ENCODE data around the gene FADS3. TPM values are rescaled to one million over a fixed set of nuclear protein-coding genes. Genes with fewer than 3 reads are reported as not detected.

The FADS3 gene
- total RNA-seq (2014; rRNA removed; shearing (Covaris generic); ENCODE audit: low replicate concordance): 32.7 and 59.7 TPM in 2 replicates

DNA sequence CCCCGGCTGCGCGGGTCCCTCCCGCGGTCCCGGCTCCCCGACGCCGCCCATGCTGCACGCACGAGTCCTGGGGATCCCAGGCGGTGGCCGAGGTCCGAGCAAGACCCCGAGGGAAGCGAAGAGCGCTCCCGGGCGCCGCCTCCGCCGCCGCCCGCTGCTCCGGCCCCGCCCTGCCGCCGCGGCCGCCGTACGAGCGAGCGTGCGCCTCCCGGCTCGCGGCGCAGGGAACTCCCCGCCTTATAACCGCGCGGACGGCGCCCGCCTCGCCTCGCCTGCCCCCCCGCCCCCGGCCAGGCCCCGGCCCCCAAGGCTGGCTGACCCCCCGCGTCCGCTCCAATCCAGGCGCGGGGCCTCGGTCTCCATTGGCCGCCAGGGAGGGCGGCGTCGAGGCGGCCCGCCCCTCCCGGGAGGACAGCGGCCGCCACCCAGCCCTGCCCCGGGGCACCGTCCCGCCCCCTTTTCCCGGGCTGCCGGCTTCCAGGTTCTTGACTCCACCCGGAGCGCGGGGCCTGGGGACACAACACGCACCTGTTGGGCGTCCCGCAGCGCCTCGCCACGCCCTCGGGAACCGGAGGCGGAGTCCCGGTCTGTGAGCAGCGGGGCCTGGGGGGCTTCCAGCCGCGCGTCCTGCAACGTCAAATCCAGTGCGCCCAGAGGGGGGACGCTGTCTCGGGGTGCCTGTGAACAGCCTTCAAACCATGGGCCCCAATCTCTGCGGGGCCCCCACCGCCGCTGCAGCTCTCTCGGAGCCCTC, at the start of gene FADS3:
TSS of gene FADS3 (minus strand) at position 215 of the 754 bp plus-strand sequence. CDS start at position 51, 164 bp downstream.
- Histone ChIP-seq H3K36me3 (peaks cover 8% of the 10 kb centered on the region; the same call in 1 of the 2 replicates), H3K27me3 (no peaks in the 10 kb centered on the region), H3K4me3 (peak within 1 kb of the TSS; percentile 68), H3K9me3 (no peaks in the 10 kb centered on the region)
- peak; percentile 88 for DNase-seq

DNA sequence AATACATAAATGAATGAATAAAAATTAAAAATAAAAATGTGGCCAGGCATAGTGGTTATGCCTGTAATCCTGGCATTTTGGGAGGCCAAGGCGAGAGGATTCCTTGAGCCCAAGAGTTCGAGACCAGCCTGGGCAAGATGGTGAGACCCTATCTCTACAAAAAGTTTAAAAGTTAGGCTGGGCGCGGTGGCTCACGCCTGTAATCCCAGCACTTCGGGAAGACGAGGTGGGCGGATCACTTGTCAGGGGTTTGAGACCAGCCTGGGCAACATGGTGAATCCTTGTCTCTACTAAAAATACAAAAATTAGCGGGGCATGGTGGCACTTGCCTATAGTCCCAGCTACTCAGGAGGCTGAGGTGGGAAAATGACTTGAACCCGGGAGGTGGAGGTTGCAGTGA, 49.1 kb upstream of the FADS3 start:
- no peak overlapping the region for H3K4me3 ChIP-seq
- no peak for DNase-seq
- no peaks in the 10 kb centered on the region for H3K27me3 ChIP-seq
- H3K9me3 ChIP-seq: peaks cover 9% of the 10 kb centered on the region
- no peaks in the 10 kb centered on the region for H3K36me3 ChIP-seq

GRCh38 chr11:61935861-61936260, 44.5 kb upstream of the FADS3 start:
- no peak overlapping the region for H3K4me3 ChIP-seq
- no peaks in the 10 kb centered on the region for H3K27me3 ChIP-seq
- H3K9me3 ChIP-seq: peaks cover 9% of the 10 kb centered on the region
- no peak for DNase-seq
- H3K36me3 ChIP-seq: no peaks in the 10 kb centered on the region

DNA sequence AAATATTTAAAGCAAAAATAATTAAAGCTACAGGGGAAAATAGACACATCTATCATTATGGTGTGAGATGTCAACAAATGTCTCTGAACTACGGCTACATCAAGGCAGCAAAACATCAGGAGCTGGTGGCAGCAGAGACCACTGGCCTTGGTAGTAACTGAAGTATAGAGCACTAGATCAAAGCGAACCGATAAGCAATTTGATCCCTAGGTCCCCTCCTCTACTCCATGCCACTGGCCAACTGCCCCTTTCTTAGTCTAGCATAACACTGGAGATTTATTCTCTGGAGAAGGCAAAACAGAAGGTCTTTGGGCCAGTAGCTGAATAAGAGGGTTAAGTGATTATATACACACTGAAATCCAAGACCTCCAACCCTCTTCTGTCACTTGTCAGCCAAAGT, 39.6 kb upstream of the FADS3 start:
- no peaks in the 10 kb centered on the region; the same call in 1 of the 2 replicates for H3K9me3 ChIP-seq
- H3K4me3 ChIP-seq: no peak overlapping the region
- no peaks in the 10 kb centered on the region for H3K27me3 ChIP-seq
- DNase-seq: no peak
- no peaks in the 10 kb centered on the region for H3K36me3 ChIP-seq

GRCh38 chr11:61928606-61929005, 37.3 kb upstream of the FADS3 start:
- no peaks in the 10 kb centered on the region for H3K27me3 ChIP-seq
- no peak for DNase-seq

GRCh38 chr11:61927501-61927900, 36.2 kb upstream of the FADS3 start:
- no peak for DNase-seq
- H3K9me3 ChIP-seq: no peaks in the 10 kb centered on the region
- H3K36me3 ChIP-seq: no peaks in the 10 kb centered on the region
- H3K27me3 ChIP-seq: no peaks in the 10 kb centered on the region
- H3K4me3 ChIP-seq: no peak overlapping the region

More at GRCh38 chr11:61928606-61929005, 37.3 kb upstream of the FADS3 start:
- H3K4me3 ChIP-seq: no peak overlapping the region
- no peaks in the 10 kb centered on the region for H3K36me3 ChIP-seq
- no peaks in the 10 kb centered on the region for H3K9me3 ChIP-seq

- no peak for DNase-seq
- Histone ChIP-seq H3K27me3 (no peaks in the 10 kb centered on the region), H3K4me3 (no peak overlapping the region), H3K9me3 (no peaks in the 10 kb centered on the region), H3K36me3 (no peaks in the 10 kb centered on the region)
Observed at GRCh38 chr11:61926235-61926634, 34.9 kb upstream of the FADS3 start.

DNA sequence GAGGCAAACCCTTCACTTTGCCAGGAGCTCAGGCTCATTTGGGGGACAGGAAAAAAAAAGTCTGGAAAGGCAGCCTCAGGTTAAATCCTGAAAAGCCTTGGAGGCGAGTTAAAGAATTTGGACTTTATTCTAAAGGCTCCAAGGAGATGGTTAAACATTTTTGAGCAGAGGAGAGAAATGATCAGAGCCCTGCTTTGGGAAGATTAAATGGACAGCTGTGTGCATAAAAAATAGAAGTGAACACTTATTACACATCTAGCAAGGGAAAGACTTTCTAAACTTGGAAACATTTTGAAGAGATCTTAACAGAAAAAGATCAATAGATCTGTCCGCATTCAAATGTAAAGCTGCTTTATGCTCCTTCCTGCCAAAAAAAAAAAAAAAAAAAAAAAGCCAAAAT, 34.4 kb upstream of the FADS3 start:
- Histone ChIP-seq H3K27me3 (no peaks in the 10 kb centered on the region), H3K36me3 (no peaks in the 10 kb centered on the region), H3K4me3 (no peak overlapping the region), H3K9me3 (no peaks in the 10 kb centered on the region)
- DNase-seq: no peak

- H3K27me3 ChIP-seq: no peaks in the 10 kb centered on the region
- DNase-seq: no peak
Observed at GRCh38 chr11:61924064-61924455, 32.7 kb upstream of the FADS3 start.

GRCh38 chr11:61923166-61924063, 32.1 kb upstream of the FADS3 start:
- DNase-seq: peak; percentile 19
- Histone ChIP-seq H3K9me3 (no peaks in the 10 kb centered on the region), H3K36me3 (no peaks in the 10 kb centered on the region), H3K27me3 (no peaks in the 10 kb centered on the region), H3K4me3 (no peak overlapping the region)

More at GRCh38 chr11:61924064-61924455, 32.7 kb upstream of the FADS3 start:
- no peak overlapping the region for H3K4me3 ChIP-seq
- H3K36me3 ChIP-seq: no peaks in the 10 kb centered on the region
- no peaks in the 10 kb centered on the region for H3K9me3 ChIP-seq

DNA sequence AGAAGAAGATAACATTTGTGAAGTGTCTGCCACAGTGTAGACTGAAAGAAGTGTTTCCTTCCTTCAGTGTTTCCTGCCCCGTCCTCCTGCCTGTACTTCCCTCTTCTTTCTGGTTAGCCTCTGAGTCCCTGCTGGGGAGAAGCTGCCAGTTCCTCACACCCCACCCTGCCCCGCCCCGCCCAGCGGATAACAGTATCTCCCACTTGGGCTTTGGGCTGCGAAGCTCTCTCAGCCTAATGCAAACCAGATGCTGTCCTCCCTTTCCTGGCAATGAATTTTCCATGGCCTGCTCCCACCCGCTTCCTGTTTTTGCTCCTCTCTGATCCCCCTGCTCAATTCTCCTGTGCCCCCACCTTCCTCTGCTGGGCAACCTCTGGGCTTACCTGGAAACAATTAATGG, 31.2 kb upstream of the FADS3 start:
- Histone ChIP-seq H3K36me3 (no peaks in the 10 kb centered on the region), H3K9me3 (no peaks in the 10 kb centered on the region), H3K4me3 (no peak overlapping the region), H3K27me3 (no peaks in the 10 kb centered on the region)
- peak; percentile 22 for DNase-seq

DNA sequence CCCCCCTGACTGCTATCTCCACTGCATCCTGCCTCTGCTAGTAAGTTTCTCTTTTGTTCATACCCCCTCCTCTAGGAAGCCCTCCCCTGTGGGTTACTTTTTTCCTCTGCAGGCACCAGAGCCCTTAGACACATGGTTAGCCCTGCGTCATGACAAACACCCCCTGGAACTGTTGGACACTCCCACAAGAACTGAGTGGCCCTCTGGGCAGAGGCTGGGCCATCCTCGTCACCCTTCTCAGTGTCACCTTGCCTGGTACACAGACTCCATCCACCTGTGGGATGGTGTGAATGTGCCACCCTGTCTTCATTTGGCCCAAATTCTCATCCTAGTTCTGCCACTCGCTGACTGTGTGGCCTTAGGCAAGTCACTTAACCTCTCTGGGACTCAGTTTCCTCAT, 30.1 kb upstream of the FADS3 start:
- Histone ChIP-seq H3K9me3 (no peaks in the 10 kb centered on the region), H3K4me3 (no peak overlapping the region), H3K36me3 (no peaks in the 10 kb centered on the region), H3K27me3 (no peaks in the 10 kb centered on the region)
- no peak for DNase-seq

- Histone ChIP-seq H3K27me3 (no peaks in the 10 kb centered on the region), H3K9me3 (no peaks in the 10 kb centered on the region), H3K4me3 (no peak overlapping the region), H3K36me3 (no peaks in the 10 kb centered on the region)
- no peak for DNase-seq
Observed at GRCh38 chr11:61919705-61920631, 28.6 kb upstream of the FADS3 start.

DNA sequence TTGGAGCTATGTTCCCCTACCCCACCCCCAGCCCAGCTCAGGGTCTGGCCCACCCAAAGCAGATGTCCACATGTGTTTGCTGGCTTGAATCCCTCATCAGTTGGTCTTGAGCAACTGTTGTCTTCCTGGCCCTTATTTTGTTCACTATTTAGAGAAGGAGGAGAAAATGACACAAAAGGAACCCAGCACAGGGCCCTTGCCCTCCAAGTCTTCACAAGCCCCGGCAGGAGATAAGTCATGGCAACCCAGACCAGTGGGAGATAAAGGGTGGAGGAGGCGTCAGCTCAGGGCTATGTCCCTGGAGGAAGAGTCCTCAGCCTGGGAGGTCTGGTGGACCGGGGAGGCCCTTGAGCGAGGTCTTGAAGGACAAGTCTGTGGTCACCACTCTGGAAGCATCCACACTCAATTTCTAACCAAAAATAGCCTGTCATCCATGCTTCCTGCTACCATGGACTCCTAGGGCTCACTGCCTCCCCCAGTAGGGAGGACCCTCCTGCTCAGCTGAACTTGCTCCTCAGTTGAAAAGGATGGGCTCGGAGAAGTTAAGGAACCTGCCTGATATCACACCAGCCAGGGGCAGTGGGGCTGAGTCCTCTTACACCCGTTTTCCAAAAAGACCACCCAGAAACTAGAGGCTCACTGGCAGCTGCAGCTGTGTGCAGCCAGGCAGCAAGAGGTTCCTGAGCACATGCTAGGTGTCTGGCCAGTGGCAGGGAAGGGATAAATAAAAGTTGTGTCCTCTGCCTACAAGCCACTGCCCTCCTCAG, 27.8 kb upstream of the FADS3 start:
- no peaks in the 10 kb centered on the region for H3K36me3 ChIP-seq
- H3K9me3 ChIP-seq: no peaks in the 10 kb centered on the region
- H3K27me3 ChIP-seq: no peaks in the 10 kb centered on the region
- no peak for DNase-seq
- H3K4me3 ChIP-seq: no peak overlapping the region

DNA sequence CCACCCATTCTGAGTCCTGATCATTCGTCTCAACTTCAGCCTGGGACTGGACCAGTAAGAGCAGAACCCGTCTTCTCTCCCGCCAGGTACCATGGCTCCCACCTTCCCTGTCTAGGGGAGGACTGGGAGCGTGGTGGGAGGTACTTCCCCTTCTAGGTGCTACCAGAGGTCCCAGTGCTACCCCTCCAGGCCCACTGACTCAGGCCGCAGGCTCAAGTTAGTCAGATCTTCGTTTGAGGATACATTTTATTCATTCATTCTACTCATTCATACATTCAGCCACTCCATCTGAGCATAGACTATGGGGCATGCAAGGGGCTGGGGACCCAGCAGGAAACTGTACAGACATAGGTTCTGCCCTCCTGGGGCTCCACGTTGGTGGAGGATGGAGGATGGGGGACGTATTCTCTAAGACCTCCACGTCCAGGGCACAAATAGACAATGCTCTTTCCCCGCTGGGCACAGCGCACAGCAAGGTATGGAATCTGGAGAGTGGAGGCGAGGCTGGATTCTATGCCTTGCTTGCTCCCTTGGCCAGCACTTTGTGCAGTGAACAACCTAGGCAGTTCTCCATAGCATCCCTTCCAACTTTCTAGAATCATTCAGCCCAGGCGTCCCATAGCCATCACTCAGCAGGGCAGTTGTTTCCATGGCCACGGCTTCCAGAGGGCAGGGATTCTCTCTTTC, 27.0 kb upstream of the FADS3 start:
- H3K27me3 ChIP-seq: no peaks in the 10 kb centered on the region
- DNase-seq: no peak
- H3K4me3 ChIP-seq: peak overlapping the region; percentile 49
- H3K9me3 ChIP-seq: no peaks in the 10 kb centered on the region
- H3K36me3 ChIP-seq: no peaks in the 10 kb centered on the region
